Thyroid gland (tissue), 4 donors: ENCODE results near the gene LRP11. TPM values are rescaled to one million over a fixed set of nuclear protein-coding genes. Genes with fewer than 3 reads are reported as not detected.

Source experiments
- DNase-seq, 2 donors: peaks; one replicate each; pipeline ENCODE4 v3.0.0-alpha.2; 2019
- H3K27ac ChIP-seq, 3 donors: fragments of 200-600 bp; sonication (generic); 1 replicate in 2 of 3; 2 replicates in 1 of 3; pipeline ENCODE4 v1.5.1; 2016 to 2019; ENCODE audit warnings: mild to moderate bottlenecking in 1 of 3, moderate library complexity in 1 of 3
- H3K27me3 ChIP-seq: fragments of 200-600 bp; sonication (generic); one replicate; pipeline ENCODE4 v1.5.1; 2019
- H3K36me3 ChIP-seq, 2 donors: fragments of 200-600 bp; sonication (generic); one replicate each; pipeline ENCODE4 v1.5.1; 2016 to 2019
- H3K4me1 ChIP-seq, 2 donors: fragments of 200-600 bp; sonication (generic); one replicate each; pipeline ENCODE4 v1.5.1; 2017 to 2019
- H3K4me3 ChIP-seq, 3 donors: fragments of 200-600 bp; sonication (generic); replicated peaks in 1 of 3; 1 replicate in 2 of 3; 2 replicates in 1 of 3; pipeline ENCODE4 v1.5.1; 2016; ENCODE audit warnings: mild to moderate bottlenecking in 1 of 3
- H3K9me3 ChIP-seq: fragments of 200-600 bp; sonication (generic); one replicate; pipeline ENCODE4 v1.5.1; 2017
- POLR2A ChIP-seq, 2 donors: fragments of 450-650 bp; IDR thresholded peaks; one replicate each; pipeline ENCODE4 v1.6.1; 2017; ENCODE audit warnings: antibody characterized with exemption in 2 of 2, mild to moderate bottlenecking in 2 of 2, moderate library complexity in 1 of 2
- WGBS, 2 donors: methylation state at CpG; one replicate each; pipeline ENCODE4 v1.1.5; 2017; 5-methylcytosine and 5-hydroxymethylcytosine counted together
- intact Hi-C: fragments of 100-400 bp; cut with DNase I; formaldehyde crosslinking; loops from one replicate; pipeline ENCODE4 v1.15.1; 2023
- total RNA-seq, 4 donors: library from RNA; depleted of rRNA; stranded (reverse); fragments of >200 nt; gene quantifications; one replicate each; pipeline ENCODE4 v1.2.3, GENCODE V29; 2016
- TF ChIP-seq, protein P1 (sequence below), 6 experiments: fragments of 200-600 bp in 3 of 6; fragments of 450-650 bp in 3 of 6; sonication (generic) in 3 of 6; IDR thresholded peaks; one replicate each; pipeline ENCODE4 v1.5.1; 2016 to 2019; ENCODE audit warnings: antibody characterized with exemption in 6 of 6, mild to moderate bottlenecking in 2 of 6, inconsistent platforms in 1 of 6, moderate library complexity in 1 of 6

The LRP11 gene
- total RNA-seq, 4 donors from 2014 or later, result 39.4 to 76.8 (median 57.2) TPM

GRCh38 chr6:149815788-149816187 is 48.4 kb downstream of the LRP11 start:
- no peak for TF ChIP-seq POLR2A (IDR thresholded peaks at IDR 0.05)
- TF ChIP-seq, protein P1, sequence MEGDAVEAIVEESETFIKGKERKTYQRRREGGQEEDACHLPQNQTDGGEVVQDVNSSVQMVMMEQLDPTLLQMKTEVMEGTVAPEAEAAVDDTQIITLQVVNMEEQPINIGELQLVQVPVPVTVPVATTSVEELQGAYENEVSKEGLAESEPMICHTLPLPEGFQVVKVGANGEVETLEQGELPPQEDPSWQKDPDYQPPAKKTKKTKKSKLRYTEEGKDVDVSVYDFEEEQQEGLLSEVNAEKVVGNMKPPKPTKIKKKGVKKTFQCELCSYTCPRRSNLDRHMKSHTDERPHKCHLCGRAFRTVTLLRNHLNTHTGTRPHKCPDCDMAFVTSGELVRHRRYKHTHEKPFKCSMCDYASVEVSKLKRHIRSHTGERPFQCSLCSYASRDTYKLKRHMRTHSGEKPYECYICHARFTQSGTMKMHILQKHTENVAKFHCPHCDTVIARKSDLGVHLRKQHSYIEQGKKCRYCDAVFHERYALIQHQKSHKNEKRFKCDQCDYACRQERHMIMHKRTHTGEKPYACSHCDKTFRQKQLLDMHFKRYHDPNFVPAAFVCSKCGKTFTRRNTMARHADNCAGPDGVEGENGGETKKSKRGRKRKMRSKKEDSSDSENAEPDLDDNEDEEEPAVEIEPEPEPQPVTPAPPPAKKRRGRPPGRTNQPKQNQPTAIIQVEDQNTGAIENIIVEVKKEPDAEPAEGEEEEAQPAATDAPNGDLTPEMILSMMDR (IDR thresholded peaks at IDR 0.05), result no peak
- H3K4me1 ChIP-seq, result no peaks in the 10 kb centered on the region
- no peaks in the 10 kb centered on the region for H3K27me3 ChIP-seq
- intact Hi-C loops, result no loop called here
- H3K36me3 ChIP-seq, result peaks cover 0 to 5% of the 10 kb centered on the region in 2 donors
- no peak for DNase-seq
- no peak overlapping the region for H3K4me3 ChIP-seq
- H3K27ac ChIP-seq, result no peak overlapping the region
- no peaks in the 10 kb centered on the region for H3K9me3 ChIP-seq
- 91 to 93% methylated on average over 4 of the region's 4 CpGs for WGBS, 2 donors

DNA sequence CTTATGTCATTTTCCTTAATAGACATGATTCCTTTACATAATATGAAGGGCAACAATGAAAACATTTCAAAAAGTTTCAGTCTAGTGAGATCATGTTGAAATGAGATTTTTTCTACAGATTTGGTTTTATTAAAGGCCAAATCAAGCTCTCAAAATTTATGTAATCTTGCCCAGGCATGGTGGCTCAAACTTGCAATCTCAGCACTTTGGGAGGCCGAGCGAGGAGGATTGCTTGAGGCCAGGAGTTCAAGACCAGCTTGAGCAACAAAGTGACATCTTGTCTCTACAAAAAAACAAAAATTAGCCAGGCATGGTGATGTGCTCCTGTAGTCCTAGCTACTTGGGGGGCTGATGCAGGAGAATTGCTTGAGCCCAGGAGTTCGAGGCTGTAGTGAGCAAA is 50.8 kb downstream of the LRP11 start:
- H3K4me3 ChIP-seq, result no peak overlapping the region
- no peak for DNase-seq
- 96 to 98% methylated on average over 3 of the region's 3 CpGs for WGBS, 2 donors
- H3K27ac ChIP-seq, result no peak overlapping the region
- no peaks in the 10 kb centered on the region for H3K9me3 ChIP-seq
- H3K27me3 ChIP-seq, result no peaks in the 10 kb centered on the region
- no peaks in the 10 kb centered on the region for H3K4me1 ChIP-seq
- TF ChIP-seq, protein P1 (IDR thresholded peaks at IDR 0.05), result no peak
- no peak for TF ChIP-seq POLR2A (IDR thresholded peaks at IDR 0.05)
- intact Hi-C loops, result no loop called here
- peaks cover 0 to 4% of the 10 kb centered on the region in 2 donors for H3K36me3 ChIP-seq

DNA sequence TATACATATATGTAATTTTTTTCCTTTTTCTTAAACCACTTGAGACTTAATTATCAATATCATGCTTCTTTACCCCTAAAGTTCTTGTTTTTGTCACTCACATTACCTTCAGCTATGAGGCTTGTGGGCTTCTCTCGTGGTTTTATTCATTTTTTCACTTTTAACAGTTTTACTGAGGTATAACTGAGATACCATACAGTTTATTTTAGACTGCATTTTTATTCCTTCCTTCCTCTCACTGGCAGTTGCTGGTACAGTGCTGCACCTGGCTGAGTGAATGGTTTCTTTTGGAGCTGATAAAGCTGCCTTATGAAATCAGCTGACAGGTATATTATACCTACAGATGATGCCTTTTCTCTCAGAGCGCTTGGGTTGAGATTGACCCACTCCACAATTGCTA is 54.4 kb downstream of the LRP11 start:
- H3K9me3 ChIP-seq, result no peaks in the 10 kb centered on the region
- H3K27ac ChIP-seq, result no peak overlapping the region
- no peak for DNase-seq
- 88 to 96% methylated on average over 2 of the region's 2 CpGs for WGBS, 2 donors
- no peaks in the 10 kb centered on the region for H3K27me3 ChIP-seq
- H3K4me3 ChIP-seq, result no peak overlapping the region
- H3K36me3 ChIP-seq, result peaks cover 0 to 2% of the 10 kb centered on the region in 2 donors
- intact Hi-C loops, result no loop called here
- H3K4me1 ChIP-seq, result no peaks in the 10 kb centered on the region
- TF ChIP-seq POLR2A (IDR thresholded peaks at IDR 0.05), result no peak
- TF ChIP-seq, protein P1 (IDR thresholded peaks at IDR 0.05), result no peak

GRCh38 chr6:149806127-149806526 is 58.0 kb downstream of the LRP11 start:
- Histone ChIP-seq H3K4me1 (no peaks in the 10 kb centered on the region), H3K9me3 (no peaks in the 10 kb centered on the region), H3K27me3 (no peaks in the 10 kb centered on the region), H3K27ac (no peak overlapping the region), H3K36me3 (peaks cover 0 to 5% of the 10 kb centered on the region in 2 donors), H3K4me3 (no peak overlapping the region)
- 89 to 92% methylated on average over 4 of the region's 4 CpGs for WGBS, 2 donors
- no peak for TF ChIP-seq POLR2A (IDR thresholded peaks at IDR 0.05)
- TF ChIP-seq, protein P1 (IDR thresholded peaks at IDR 0.05), result no peak
- intact Hi-C loops, result no loop called here
- no peak for DNase-seq

GRCh38 chr6:149783551-149783950 is 80.6 kb downstream of the LRP11 start:
- no peaks in the 10 kb centered on the region for H3K36me3 ChIP-seq
- no peaks in the 10 kb centered on the region for H3K4me1 ChIP-seq
- TF ChIP-seq POLR2A (IDR thresholded peaks at IDR 0.05), result no peak
- TF ChIP-seq, protein P1 (IDR thresholded peaks at IDR 0.05), result no peak
- WGBS, 2 donors, result 93% methylated on average over 3 of the region's 3 CpGs
- no peaks in the 10 kb centered on the region for H3K27me3 ChIP-seq
- H3K9me3 ChIP-seq, result no peaks in the 10 kb centered on the region
- H3K4me3 ChIP-seq, result no peak overlapping the region
- DNase-seq, result no peak
- intact Hi-C loops, result no loop called here
- H3K27ac ChIP-seq, result no peak overlapping the region
